A549 treated with ZK216348 at 1 μM for 4 hours (cell line): ENCODE measurements around the gene SYCP2. TPM values are rescaled to one million over a fixed set of nuclear protein-coding genes. Genes with fewer than 3 reads are reported as not detected.

Experiments used
- total RNA-seq: library from RNA; stranded (reverse); fragments of 200-300 nt; extraction: Qiagen RNA extraction; gene quantifications from 5 replicates; pipeline ENCODE4 v1.2.3, GENCODE V29; 2022; ENCODE audit warnings: low read depth

The SYCP2 gene, protein sequence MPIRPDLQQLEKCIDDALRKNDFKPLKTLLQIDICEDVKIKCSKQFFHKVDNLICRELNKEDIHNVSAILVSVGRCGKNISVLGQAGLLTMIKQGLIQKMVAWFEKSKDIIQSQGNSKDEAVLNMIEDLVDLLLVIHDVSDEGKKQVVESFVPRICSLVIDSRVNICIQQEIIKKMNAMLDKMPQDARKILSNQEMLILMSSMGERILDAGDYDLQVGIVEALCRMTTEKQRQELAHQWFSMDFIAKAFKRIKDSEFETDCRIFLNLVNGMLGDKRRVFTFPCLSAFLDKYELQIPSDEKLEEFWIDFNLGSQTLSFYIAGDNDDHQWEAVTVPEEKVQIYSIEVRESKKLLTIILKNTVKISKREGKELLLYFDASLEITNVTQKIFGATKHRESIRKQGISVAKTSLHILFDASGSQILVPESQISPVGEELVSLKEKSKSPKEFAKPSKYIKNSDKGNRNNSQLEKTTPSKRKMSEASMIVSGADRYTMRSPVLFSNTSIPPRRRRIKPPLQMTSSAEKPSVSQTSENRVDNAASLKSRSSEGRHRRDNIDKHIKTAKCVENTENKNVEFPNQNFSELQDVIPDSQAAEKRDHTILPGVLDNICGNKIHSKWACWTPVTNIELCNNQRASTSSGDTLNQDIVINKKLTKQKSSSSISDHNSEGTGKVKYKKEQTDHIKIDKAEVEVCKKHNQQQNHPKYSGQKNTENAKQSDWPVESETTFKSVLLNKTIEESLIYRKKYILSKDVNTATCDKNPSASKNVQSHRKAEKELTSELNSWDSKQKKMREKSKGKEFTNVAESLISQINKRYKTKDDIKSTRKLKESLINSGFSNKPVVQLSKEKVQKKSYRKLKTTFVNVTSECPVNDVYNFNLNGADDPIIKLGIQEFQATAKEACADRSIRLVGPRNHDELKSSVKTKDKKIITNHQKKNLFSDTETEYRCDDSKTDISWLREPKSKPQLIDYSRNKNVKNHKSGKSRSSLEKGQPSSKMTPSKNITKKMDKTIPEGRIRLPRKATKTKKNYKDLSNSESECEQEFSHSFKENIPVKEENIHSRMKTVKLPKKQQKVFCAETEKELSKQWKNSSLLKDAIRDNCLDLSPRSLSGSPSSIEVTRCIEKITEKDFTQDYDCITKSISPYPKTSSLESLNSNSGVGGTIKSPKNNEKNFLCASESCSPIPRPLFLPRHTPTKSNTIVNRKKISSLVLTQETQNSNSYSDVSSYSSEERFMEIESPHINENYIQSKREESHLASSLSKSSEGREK (N-terminal part only)
- 0.17 to 0.46 TPM (median 0.38 TPM) in 5 replicates for total RNA-seq

DNA sequence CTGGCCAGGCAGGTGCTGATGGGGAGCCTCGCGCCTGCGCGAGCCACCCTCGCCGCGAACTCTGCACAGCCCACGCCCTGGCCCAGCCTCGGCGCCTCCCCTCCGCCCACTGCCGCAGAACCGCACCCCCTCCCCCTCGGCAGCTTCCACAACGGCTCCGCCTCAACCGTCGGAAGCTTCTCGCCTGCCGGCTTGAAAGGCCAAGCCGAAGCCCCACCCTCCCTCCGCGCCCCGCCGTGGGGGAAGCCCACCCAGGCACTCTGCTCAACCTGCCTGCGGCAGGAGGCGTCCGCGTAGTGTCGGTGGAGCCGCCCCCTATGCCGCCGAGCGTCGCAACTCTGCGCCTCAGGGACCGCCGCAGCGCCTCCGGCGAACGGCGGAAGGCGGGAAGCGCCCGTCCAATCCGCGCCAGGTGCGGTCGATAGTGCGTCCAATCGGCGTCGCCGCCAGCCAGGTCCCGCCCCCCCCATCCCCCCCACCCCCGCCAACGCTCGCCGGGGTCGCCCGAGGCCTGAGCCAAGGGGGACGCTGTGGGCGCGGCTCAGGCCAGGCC is at the start of gene SYCP2:
SYCP2 (minus strand) TSS at position 342 of the 553 bp plus-strand sequence. CDS start 11,224 bp downstream, outside the sequence.

DNA sequence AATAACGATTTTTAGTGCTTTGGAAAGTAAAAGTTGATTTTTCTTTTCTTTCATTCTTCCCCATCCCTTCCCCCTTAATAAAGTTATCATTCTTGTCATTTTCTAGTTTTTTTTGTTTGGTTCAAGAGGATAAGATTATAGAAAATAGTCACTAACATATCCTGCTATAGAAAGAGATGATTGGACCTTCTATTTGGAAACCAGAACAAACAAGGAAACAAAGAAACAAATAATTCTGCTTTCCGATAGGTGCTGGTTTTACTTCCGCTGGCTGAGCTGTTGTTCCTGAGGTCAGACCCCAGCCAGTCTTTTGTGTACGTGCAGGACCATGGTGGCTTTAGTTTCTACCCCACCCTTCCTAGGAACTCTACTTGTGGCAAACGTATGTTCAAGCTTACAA is 24.7 kb upstream of the SYCP2 start, which contains the start of gene CDH26:
CDH26 (plus strand) TSS at position 301 of the 400 bp plus-strand sequence. CDS start 304 bp downstream, outside the sequence.

DNA sequence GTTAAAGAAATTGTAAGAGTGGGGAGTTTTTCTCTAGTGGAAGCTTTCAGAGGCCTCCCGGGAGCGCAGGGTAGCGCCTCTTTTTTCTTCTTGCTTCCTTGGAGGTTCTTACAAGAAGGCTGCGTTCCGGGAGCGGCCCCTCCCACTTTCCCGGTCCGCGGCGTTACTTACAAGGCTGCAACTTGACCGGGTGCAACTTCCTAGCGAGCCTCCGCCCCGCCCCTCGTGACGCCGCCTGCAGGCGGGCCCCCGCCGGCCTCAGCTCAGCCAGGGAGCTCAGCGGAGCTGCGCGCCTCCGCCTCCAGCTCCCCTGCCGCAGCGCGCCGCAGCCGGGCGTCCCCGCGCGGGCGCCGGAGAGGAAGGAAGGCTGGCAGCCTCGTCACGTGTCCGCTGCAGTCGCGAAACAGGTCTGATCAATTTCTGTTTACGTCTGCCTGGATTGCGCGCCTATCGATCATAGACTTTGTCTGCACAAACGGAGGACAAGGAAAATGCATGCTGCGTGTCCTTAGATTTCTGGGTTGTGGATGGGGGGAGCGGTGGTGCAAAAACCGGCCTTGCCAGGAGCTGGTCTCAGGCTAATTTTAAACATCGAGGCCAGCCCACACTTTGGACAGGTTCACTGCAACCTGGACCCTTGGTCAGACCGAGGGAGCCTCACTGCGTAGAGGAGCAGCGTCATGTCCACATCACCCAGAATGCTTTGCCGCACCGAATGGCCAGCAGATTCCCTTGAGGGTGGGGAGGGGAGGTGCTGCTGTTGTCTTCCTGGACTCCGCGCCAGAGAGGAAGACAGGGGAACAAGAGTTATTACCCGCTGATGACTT is 6.9 kb upstream of the SYCP2 start, which contains the start of the genes FAM217B and PPP1R3D:
FAM217B (plus strand) TSS at position 261 of the 827 bp plus-strand sequence. CDS start 3,555 bp downstream, outside the sequence.
PPP1R3D (minus strand) TSS at position 177 of the 827 bp plus-strand sequence. CDS start 374 bp downstream, outside the sequence.

Other genes starting within 250 kb of the SYCP2 start
- gene PPP1R3D, start 6.7 kb upstream of the SYCP2 start, total RNA-seq = 1.1 to 3.0 TPM (median 2.6 TPM) in 5 replicates
- 5.4 to 8.5 TPM (median 6.4 TPM) in 5 replicates for gene FAM217B, start 6.8 kb upstream of the SYCP2 start, total RNA-seq
- 0.12 to 0.54 TPM (median 0.14 TPM) in 4 of 5 replicates, not detected in the other for gene CDH26, start 24.8 kb upstream of the SYCP2 start, total RNA-seq